DOHH2 (cell line): Measurements from ENCODE around the gene TTF2.

ENCODE experiments used
- H3F3A ChIP-seq: fragments of 200-600 bp; sonication (generic), shearing (Covaris generic); 2 replicates; pipeline ENCODE4 v1.6.0; 2016; ENCODE audit warnings: antibody characterized with exemption, mild to moderate bottlenecking; ENCODE audit not compliant: control insufficient read depth, insufficient read depth
- H3K27ac ChIP-seq: fragments of 200-600 bp; sonication (generic); 2 replicates; pipeline ENCODE4 v1.5.1; 2014; ENCODE audit warnings: low read depth, mild to moderate bottlenecking, low read length, moderate library complexity
- H3K27me3 ChIP-seq: fragments of 200-600 bp; sonication (generic); 2 replicates; pipeline ENCODE4 v1.6.1; 2014; ENCODE audit warnings: mild to moderate bottlenecking, low read length, mixed read lengths; ENCODE audit not compliant: control insufficient read depth
- H3K36me3 ChIP-seq: fragments of 200-600 bp; sonication (generic); 2 replicates; pipeline ENCODE4 v1.6.1; 2014; ENCODE audit warnings: mild to moderate bottlenecking, low read length, moderate library complexity, mixed read lengths; ENCODE audit not compliant: control insufficient read depth
- H3K4me1 ChIP-seq: fragments of 200-600 bp; sonication (generic); 2 replicates; pipeline ENCODE4 v1.6.1; 2014; ENCODE audit warnings: mild to moderate bottlenecking, low read length, mixed read lengths; ENCODE audit not compliant: control insufficient read depth
- H3K4me2 ChIP-seq: fragments of 200-600 bp; sonication (generic); 2 replicates; pipeline ENCODE4 v1.6.0; 2014; ENCODE audit warnings: mild to moderate bottlenecking, low read length, moderate library complexity
- H3K4me3 ChIP-seq: fragments of 200-600 bp; sonication (generic); 2 replicates; pipeline ENCODE4 v1.5.1; 2014; ENCODE audit warnings: mild to moderate bottlenecking, low read length, mixed read lengths
- H3K79me2 ChIP-seq: fragments of 200-600 bp; sonication (generic); 2 replicates; pipeline ENCODE4 v1.6.1; 2014; ENCODE audit warnings: mild to moderate bottlenecking, low read length, mixed read lengths; ENCODE audit not compliant: control insufficient read depth
- H3K9me2 ChIP-seq: fragments of 200-600 bp; sonication (generic); replicated peaks from 2 replicates; pipeline ENCODE4 v1.6.1; 2014; ENCODE audit warnings: mild to moderate bottlenecking, low read length, mixed read lengths; ENCODE audit not compliant: control insufficient read depth
- H3K9me3 ChIP-seq: fragments of 200-600 bp; sonication (generic); 2 replicates; pipeline ENCODE4 v1.6.1; 2014; ENCODE audit warnings: antibody characterized with exemption, low read length, mixed read lengths; ENCODE audit not compliant: control insufficient read depth, insufficient read depth
- H4K20me1 ChIP-seq: fragments of 200-600 bp; sonication (generic); 2 replicates; pipeline ENCODE4 v1.6.0; 2014; ENCODE audit warnings: low read depth, mild to moderate bottlenecking, antibody characterized with exemption, low read length, moderate library complexity; ENCODE audit not compliant: control insufficient read depth, insufficient read depth
- EZH2phosphoT487 ChIP-seq: fragments of 200-600 bp; sonication (generic); IDR thresholded peaks from 2 replicates; pipeline ENCODE4 v1.6.1; 2017; ENCODE audit warnings: borderline replicate concordance, mild to moderate bottlenecking, antibody characterized with exemption, low read length, moderate library complexity, mixed read lengths
- TF ChIP-seq, protein P1 (sequence below): fragments of 200-600 bp; sonication (generic); IDR thresholded peaks from one replicate; pipeline ENCODE4 v1.5.1; 2014; ENCODE audit warnings: antibody characterized with exemption, mild to moderate bottlenecking, low read depth, low read length; ENCODE audit not compliant: poor library complexity, severe bottlenecking

TTF2 gene

DNA sequence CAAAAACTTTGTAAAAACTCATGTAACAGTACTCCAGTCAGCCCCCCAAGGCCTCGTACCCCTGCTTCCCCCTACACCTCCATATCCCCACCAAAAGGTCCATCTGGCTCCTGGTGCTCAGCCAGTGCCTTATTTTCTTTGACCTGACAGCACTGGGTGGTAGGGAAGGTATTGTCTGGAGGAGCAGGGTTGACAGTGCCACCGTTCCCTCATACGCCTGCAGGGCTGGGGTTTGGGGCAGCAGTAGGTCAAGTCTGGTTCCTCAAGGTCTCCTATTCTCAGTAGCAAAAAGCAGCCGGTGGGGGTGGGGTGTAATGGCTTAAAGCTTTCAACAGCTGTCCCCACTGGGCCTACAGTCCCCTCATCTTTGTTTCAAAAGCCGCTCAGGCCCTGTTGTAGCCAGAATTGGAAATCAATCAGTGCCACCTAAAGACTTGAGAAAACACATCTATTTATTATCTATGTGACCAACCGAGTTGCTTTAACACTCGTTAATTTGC, 25.3 kb upstream of the TTF2 start:
- Histone ChIP-seq H3K9me3 (no peaks in the 10 kb centered on the region), H3K4me3 (no peak overlapping the region), H3K36me3 (no peaks in the 10 kb centered on the region), H3K4me2 (no peak overlapping the region), H3K27ac (no peak overlapping the region), H3K27me3 (no peaks in the 10 kb centered on the region), H3K4me1 (no peaks in the 10 kb centered on the region), H3K9me2 (no peaks in the 10 kb centered on the region), H3F3A (no peaks in the 10 kb centered on the region), H4K20me1 (no peaks in the 10 kb centered on the region), H3K79me2 (no peaks in the 10 kb centered on the region)
- TF ChIP-seq EZH2phosphoT487, result no peak
- TF ChIP-seq, protein P1, sequence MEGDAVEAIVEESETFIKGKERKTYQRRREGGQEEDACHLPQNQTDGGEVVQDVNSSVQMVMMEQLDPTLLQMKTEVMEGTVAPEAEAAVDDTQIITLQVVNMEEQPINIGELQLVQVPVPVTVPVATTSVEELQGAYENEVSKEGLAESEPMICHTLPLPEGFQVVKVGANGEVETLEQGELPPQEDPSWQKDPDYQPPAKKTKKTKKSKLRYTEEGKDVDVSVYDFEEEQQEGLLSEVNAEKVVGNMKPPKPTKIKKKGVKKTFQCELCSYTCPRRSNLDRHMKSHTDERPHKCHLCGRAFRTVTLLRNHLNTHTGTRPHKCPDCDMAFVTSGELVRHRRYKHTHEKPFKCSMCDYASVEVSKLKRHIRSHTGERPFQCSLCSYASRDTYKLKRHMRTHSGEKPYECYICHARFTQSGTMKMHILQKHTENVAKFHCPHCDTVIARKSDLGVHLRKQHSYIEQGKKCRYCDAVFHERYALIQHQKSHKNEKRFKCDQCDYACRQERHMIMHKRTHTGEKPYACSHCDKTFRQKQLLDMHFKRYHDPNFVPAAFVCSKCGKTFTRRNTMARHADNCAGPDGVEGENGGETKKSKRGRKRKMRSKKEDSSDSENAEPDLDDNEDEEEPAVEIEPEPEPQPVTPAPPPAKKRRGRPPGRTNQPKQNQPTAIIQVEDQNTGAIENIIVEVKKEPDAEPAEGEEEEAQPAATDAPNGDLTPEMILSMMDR, result no peak

DNA sequence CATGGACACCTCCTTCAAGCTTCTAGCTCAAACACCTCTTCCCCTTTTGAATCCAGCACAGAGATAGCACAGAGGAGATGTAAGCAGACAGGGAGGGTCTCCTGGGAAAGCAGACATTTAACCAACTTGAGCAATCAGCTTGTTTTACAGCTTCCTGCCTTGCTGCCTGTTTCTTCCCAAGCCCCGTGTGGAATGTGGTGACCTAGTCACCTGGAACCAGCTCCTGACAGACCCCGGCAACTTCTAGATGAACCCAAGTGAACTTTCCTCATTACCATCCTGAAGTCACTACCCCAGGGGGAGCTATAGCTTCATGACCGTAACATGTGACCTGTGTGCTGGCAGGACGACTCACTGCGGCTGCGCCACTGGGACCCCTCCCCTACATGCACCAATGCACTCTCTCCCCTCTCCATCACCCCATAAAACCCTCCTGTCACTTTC, 24.1 kb upstream of the TTF2 start:
- Histone ChIP-seq H3K4me1 (no peaks in the 10 kb centered on the region), H3K27ac (no peak overlapping the region), H4K20me1 (no peaks in the 10 kb centered on the region), H3K4me3 (no peak overlapping the region), H3K27me3 (no peaks in the 10 kb centered on the region), H3K9me3 (no peaks in the 10 kb centered on the region), H3K79me2 (no peaks in the 10 kb centered on the region), H3F3A (no peaks in the 10 kb centered on the region), H3K36me3 (no peaks in the 10 kb centered on the region), H3K4me2 (no peak overlapping the region), H3K9me2 (no peaks in the 10 kb centered on the region)
- TF ChIP-seq EZH2phosphoT487, result no peak
- TF ChIP-seq, protein P1, result no peak

GRCh38 chr1:117037802-117038201, 22.3 kb upstream of the TTF2 start:
- no peaks in the 10 kb centered on the region for H4K20me1 ChIP-seq
- no peaks in the 10 kb centered on the region for H3F3A ChIP-seq
- no peaks in the 10 kb centered on the region for H3K9me2 ChIP-seq
- no peaks in the 10 kb centered on the region for H3K79me2 ChIP-seq
- H3K4me2 ChIP-seq, result no peak overlapping the region
- no peaks in the 10 kb centered on the region for H3K9me3 ChIP-seq
- no peak overlapping the region for H3K27ac ChIP-seq
- H3K4me1 ChIP-seq, result no peaks in the 10 kb centered on the region
- H3K36me3 ChIP-seq, result no peaks in the 10 kb centered on the region
- no peak for TF ChIP-seq EZH2phosphoT487
- TF ChIP-seq, protein P1, result no peak
- H3K4me3 ChIP-seq, result no peak overlapping the region
- no peaks in the 10 kb centered on the region for H3K27me3 ChIP-seq

- Histone ChIP-seq H3K36me3 (no peaks in the 10 kb centered on the region), H3F3A (no peaks in the 10 kb centered on the region), H3K79me2 (no peaks in the 10 kb centered on the region), H3K4me2 (no peak overlapping the region), H3K27ac (no peak overlapping the region), H3K4me1 (no peaks in the 10 kb centered on the region), H3K27me3 (no peaks in the 10 kb centered on the region), H3K9me3 (no peaks in the 10 kb centered on the region), H3K9me2 (no peaks in the 10 kb centered on the region), H4K20me1 (no peaks in the 10 kb centered on the region), H3K4me3 (no peak overlapping the region)
- TF ChIP-seq, protein P1, result no peak
- no peak for TF ChIP-seq EZH2phosphoT487
These were observed 21.9 kb upstream of the TTF2 start for GRCh38 chr1:117038236-117038635.
